ENCODE results near the gene RBCK1.

- TF ChIP-seq, protein P1, sequence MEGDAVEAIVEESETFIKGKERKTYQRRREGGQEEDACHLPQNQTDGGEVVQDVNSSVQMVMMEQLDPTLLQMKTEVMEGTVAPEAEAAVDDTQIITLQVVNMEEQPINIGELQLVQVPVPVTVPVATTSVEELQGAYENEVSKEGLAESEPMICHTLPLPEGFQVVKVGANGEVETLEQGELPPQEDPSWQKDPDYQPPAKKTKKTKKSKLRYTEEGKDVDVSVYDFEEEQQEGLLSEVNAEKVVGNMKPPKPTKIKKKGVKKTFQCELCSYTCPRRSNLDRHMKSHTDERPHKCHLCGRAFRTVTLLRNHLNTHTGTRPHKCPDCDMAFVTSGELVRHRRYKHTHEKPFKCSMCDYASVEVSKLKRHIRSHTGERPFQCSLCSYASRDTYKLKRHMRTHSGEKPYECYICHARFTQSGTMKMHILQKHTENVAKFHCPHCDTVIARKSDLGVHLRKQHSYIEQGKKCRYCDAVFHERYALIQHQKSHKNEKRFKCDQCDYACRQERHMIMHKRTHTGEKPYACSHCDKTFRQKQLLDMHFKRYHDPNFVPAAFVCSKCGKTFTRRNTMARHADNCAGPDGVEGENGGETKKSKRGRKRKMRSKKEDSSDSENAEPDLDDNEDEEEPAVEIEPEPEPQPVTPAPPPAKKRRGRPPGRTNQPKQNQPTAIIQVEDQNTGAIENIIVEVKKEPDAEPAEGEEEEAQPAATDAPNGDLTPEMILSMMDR (IDR thresholded peaks at IDR 0.05) = no peak
- TF ChIP-seq EZH2 (IDR thresholded peaks at IDR 0.05; ENCODE audit: borderline replicate concordance, insufficient read depth, low read depth, low read length, poor library complexity, severe bottlenecking) = no peak
Observed at GRCh38 chr20:458776-459175, 50.7 kb downstream of the RBCK1 start.

Data from B cell (primary cell).